ENCODE results near the gene BCAR3.

DNA sequence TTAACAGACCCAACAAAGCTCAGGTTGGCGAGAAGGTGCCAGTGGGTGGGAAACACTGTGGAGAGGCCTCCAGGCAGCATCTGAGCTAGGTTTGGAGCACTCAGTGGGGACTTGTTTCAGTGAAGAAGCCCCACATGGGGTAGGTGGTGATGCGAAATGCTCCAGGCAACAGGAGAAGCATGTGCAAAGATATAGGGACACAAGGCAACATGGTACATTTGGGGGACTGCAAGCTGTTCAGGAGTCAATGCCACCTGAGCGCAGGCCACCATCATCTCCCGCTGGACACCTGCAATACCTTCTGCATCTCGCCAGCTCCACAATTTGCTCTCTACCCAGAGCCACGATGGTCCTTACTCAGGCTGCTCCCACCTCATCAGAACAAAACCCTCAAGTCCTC lies 28.0 kb downstream of the BCAR3 start:
- TF ChIP-seq, protein P1, sequence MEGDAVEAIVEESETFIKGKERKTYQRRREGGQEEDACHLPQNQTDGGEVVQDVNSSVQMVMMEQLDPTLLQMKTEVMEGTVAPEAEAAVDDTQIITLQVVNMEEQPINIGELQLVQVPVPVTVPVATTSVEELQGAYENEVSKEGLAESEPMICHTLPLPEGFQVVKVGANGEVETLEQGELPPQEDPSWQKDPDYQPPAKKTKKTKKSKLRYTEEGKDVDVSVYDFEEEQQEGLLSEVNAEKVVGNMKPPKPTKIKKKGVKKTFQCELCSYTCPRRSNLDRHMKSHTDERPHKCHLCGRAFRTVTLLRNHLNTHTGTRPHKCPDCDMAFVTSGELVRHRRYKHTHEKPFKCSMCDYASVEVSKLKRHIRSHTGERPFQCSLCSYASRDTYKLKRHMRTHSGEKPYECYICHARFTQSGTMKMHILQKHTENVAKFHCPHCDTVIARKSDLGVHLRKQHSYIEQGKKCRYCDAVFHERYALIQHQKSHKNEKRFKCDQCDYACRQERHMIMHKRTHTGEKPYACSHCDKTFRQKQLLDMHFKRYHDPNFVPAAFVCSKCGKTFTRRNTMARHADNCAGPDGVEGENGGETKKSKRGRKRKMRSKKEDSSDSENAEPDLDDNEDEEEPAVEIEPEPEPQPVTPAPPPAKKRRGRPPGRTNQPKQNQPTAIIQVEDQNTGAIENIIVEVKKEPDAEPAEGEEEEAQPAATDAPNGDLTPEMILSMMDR (conservative IDR thresholded peaks at IDR 0.05 in 1 of 2, IDR thresholded peaks at IDR 0.05 in 1 of 2; ENCODE audit: extremely low read depth in 1 of 2, insufficient read depth in 1 of 2, low read depth in 1 of 2, low read length in 2 of 2) = no peak
- TF ChIP-seq EZH2 (IDR thresholded peaks at IDR 0.05; ENCODE audit: borderline replicate concordance, low read length) = no peak

Data from mammary epithelial cell (primary cell).